Measurements from ENCODE around the gene SARM1. TPM values are rescaled to one million over a fixed set of nuclear protein-coding genes. Genes with fewer than 3 reads are reported as not detected.

SARM1 gene
- total and polyA plus RNA-seq, 8 donors: 14.2 to 22.1 (median 17.3) TPM

- no peak for ATAC-seq
- no peak for DNase-seq
- no peak for TF ChIP-seq CTCF (IDR thresholded peaks at IDR 0.05)
- 39 to 40% methylated on average over 69 to 72 of the region's 72 CpGs for WGBS, 2 donors
- Histone ChIP-seq H3K27ac (no peak overlapping the region), H3K36me3 (no peaks in the 10 kb centered on the region), H3K27me3 (no peaks in the 10 kb centered on the region), H3K9me3 (no peaks in the 10 kb centered on the region), H3K4me1 (peaks cover 0 to 5% (median 0%) of the 10 kb centered on the region in 3 donors), H3K4me3 (no peak overlapping the region)
- intact Hi-C loops (cut with DNase I): no loop called here
- FAIRE-seq: no peak
These were observed 9.8 kb downstream of the SARM1 start for GRCh38 chr17:28381141-28381825.

GRCh38 chr17:28384281-28385036 lies 13.0 kb downstream of the SARM1 start:
- 3 to 7% methylated on average over 56 of the region's 56 CpGs for WGBS, 2 donors
- FAIRE-seq: no peak
- peak; percentile 93 to 96 (median 94) for ATAC-seq

GRCh38 chr17:28385037-28385400 lies 13.5 kb downstream of the SARM1 start:
- no peaks in the 10 kb centered on the region for H3K9me3 ChIP-seq
- peak; percentile 36 to 84 (median 57) for DNase-seq
- H3K27ac ChIP-seq: peak overlapping the region; percentile 51 to 80 (median 65)
- no peak for FAIRE-seq
- H3K27me3 ChIP-seq: no peaks in the 10 kb centered on the region
- ATAC-seq: peak; percentile 67 to 77 (median 71)
- peak overlapping the region; percentile 53 to 66 (median 64) for H3K4me3 ChIP-seq
- peaks cover 0 to 19% (median 10%) of the 10 kb centered on the region in 3 donors for H3K36me3 ChIP-seq
- 3 to 7% methylated on average over 26 to 29 of the region's 29 CpGs for WGBS, 2 donors
- intact Hi-C loops (cut with DNase I): no loop called here
- TF ChIP-seq CTCF (IDR thresholded peaks at IDR 0.05): no peak
- H3K4me1 ChIP-seq: peaks cover 0 to 7% (median 0%) of the 10 kb centered on the region in 3 donors

More at GRCh38 chr17:28384281-28385036, 13.0 kb downstream of the SARM1 start:
- peak overlapping the region; percentile 51 to 80 (median 65) for H3K27ac ChIP-seq
- H3K4me1 ChIP-seq: peaks cover 0 to 7% (median 0%) of the 10 kb centered on the region in 3 donors
- TF ChIP-seq CTCF (IDR thresholded peaks at IDR 0.05): no peak
- no peaks in the 10 kb centered on the region for H3K27me3 ChIP-seq
- peak overlapping the region; percentile 53 to 66 (median 64) for H3K4me3 ChIP-seq
- H3K36me3 ChIP-seq: peaks cover 0 to 14% (median 10%) of the 10 kb centered on the region in 3 donors
- DNase-seq: peak; percentile 87 to 96 (median 90)
- intact Hi-C loops (cut with DNase I): no loop called here
- no peaks in the 10 kb centered on the region for H3K9me3 ChIP-seq

- H3K9me3 ChIP-seq: no peaks in the 10 kb centered on the region
- H3K27ac ChIP-seq: peak overlapping the region in 2 of 4 donors; percentile 51 to 64
- no peaks in the 10 kb centered on the region for H3K27me3 ChIP-seq
- DNase-seq (no peak), ATAC-seq (peak; percentile 13 to 34 (median 22)), FAIRE-seq (no peak)
- no peak for TF ChIP-seq CTCF (IDR thresholded peaks at IDR 0.05)
- intact Hi-C loops (cut with DNase I): no loop called here
- peaks cover 0 to 23% (median 13%) of the 10 kb centered on the region in 3 donors for H3K36me3 ChIP-seq
- 32 to 37% methylated on average over 8 of the region's 8 CpGs for WGBS, 2 donors
- peak overlapping the region; percentile 53 to 66 (median 64) for H3K4me3 ChIP-seq
- H3K4me1 ChIP-seq: peaks cover 0 to 7% (median 0%) of the 10 kb centered on the region in 3 donors
These were observed 13.9 kb downstream of the SARM1 start for GRCh38 chr17:28385406-28385805.

Data from pancreas (tissue), 10 donors.